ENCODE results near the gene TMEM81.

TMEM81 gene

DNA sequence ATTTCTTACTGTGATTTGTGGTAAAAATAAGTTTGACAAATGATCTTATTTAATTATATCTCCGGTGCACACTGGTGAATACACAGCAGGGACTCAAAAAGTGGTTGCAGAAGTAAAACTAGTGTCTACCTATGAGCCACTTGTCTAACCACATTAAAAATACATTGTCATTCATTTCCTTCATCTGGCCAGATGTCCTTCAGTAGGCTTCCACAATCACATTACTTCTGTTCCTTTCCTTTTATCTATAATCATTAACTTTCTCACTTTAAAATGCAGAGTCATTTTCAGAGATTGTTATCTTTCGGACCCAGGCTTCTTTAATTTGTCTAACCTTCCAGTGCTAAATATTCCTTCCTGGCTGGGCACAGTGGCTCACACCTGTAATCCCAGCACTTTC is 34.5 kb upstream of the TMEM81 start:
- H3K27me3 ChIP-seq (ENCODE audit: insufficient read depth, low read length) = no peaks in the 10 kb centered on the region
- no peak overlapping the region for H3K4me3 ChIP-seq (ENCODE audit: low read depth, low read length)
- H3K4ac ChIP-seq (ENCODE audit: low read depth, low read length) = no peak overlapping the region
- no peak overlapping the region for H2AK5ac ChIP-seq (ENCODE audit: low read length)
- H4K8ac ChIP-seq (ENCODE audit: low read depth, low read length) = no peak overlapping the region
- no peaks in the 10 kb centered on the region for H3K9me3 ChIP-seq (ENCODE audit: insufficient read depth, low read depth, low read length)
- H3K18ac ChIP-seq (ENCODE audit: low read length) = no peak overlapping the region
- H3K9ac ChIP-seq (ENCODE audit: low read length) = no peak overlapping the region
- H3K4me1 ChIP-seq (ENCODE audit: control insufficient read depth in 1 of 2, insufficient read depth in 2 of 2, low read length in 2 of 2) = peaks cover 2 to 6% of the 10 kb centered on the region in 2 experiments
- H3K4me2 ChIP-seq (ENCODE audit: low read length) = no peak overlapping the region
- H3K79me2 ChIP-seq (ENCODE audit: control insufficient read depth, insufficient read depth, low read length, poor library complexity) = peaks cover 8% of the 10 kb centered on the region
- H3K14ac ChIP-seq (ENCODE audit: low read length) = no peak overlapping the region
- no peak overlapping the region for H2AFZ ChIP-seq (ENCODE audit: insufficient read depth, low read length, poor library complexity)
- no peak overlapping the region for H2BK12ac ChIP-seq (ENCODE audit: low read length)
- no peak overlapping the region for H3K27ac ChIP-seq (ENCODE audit: low read depth, low read length)
- no peak overlapping the region for H2BK5ac ChIP-seq (ENCODE audit: low read depth, low read length, poor library complexity)
- WGBS (ENCODE audit: extremely low coverage, insufficient coverage, insufficient read length) = no CpG with 5 or more reads among the region's 2 CpGs
- H4K91ac ChIP-seq (ENCODE audit: low read depth, low read length) = no peak overlapping the region
- no peak overlapping the region for H3K23ac ChIP-seq (ENCODE audit: low read length)
- peaks cover 3% of the 10 kb centered on the region for H3K79me1 ChIP-seq (ENCODE audit: low read length)
- no peak overlapping the region for H4K12ac ChIP-seq (ENCODE audit: low read depth, low read length)
- DNase-seq = no peak
- H3K36me3 ChIP-seq (ENCODE audit: control insufficient read depth in 1 of 2, insufficient read depth in 2 of 2, low read length in 2 of 2) = peaks cover 7% of the 10 kb centered on the region in 2 experiments
- H2BK120ac ChIP-seq (ENCODE audit: insufficient read depth, low read length, poor library complexity) = no peak overlapping the region

DNA sequence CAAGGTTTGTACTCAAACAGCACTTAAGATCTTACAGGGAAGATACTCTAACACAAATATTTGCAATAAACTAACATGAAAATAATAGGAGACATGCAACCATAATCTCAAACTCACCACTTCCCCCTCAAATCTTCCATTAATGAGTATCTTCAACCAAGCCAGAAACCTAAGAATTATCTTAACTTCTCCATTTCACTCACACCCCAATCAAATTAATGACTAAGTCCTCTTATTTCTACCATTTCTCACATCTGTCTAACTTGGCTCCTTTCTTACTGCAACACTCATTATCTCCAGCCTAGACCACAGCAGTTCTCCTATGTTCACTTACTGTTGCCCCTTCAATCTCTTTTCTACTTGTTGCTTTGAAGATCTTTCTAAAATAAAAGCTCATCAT is 27.1 kb upstream of the TMEM81 start:
- no peak overlapping the region for H3K4me3 ChIP-seq (ENCODE audit: low read depth, low read length)
- H3K27ac ChIP-seq (ENCODE audit: low read depth, low read length) = no peak overlapping the region

GRCh38 chr1:205109711-205110110 is 25.5 kb upstream of the TMEM81 start:
- Histone ChIP-seq H2AFZ (ENCODE audit: insufficient read depth, low read length, poor library complexity) (no peak overlapping the region), H3K18ac (ENCODE audit: low read length) (no peak overlapping the region)

More for the DNA sequence above, 27.1 kb upstream of the TMEM81 start:
- H2BK5ac ChIP-seq (ENCODE audit: low read depth, low read length, poor library complexity) = no peak overlapping the region
- no peak overlapping the region for H3K18ac ChIP-seq (ENCODE audit: low read length)
- no peaks in the 10 kb centered on the region for H3K4me1 ChIP-seq (ENCODE audit: control insufficient read depth in 1 of 2, insufficient read depth in 2 of 2, low read length in 2 of 2)
- no peak overlapping the region for H3K14ac ChIP-seq (ENCODE audit: low read length)
- H3K4me2 ChIP-seq (ENCODE audit: low read length) = no peak overlapping the region
- H2BK12ac ChIP-seq (ENCODE audit: low read length) = no peak overlapping the region
- H4K12ac ChIP-seq (ENCODE audit: low read depth, low read length) = no peak overlapping the region
- peaks cover 8 to 12% of the 10 kb centered on the region in 2 experiments for H3K36me3 ChIP-seq (ENCODE audit: control insufficient read depth in 1 of 2, insufficient read depth in 2 of 2, low read length in 2 of 2)
- H3K79me2 ChIP-seq (ENCODE audit: control insufficient read depth, insufficient read depth, low read length, poor library complexity) = no peaks in the 10 kb centered on the region
- H3K4ac ChIP-seq (ENCODE audit: low read depth, low read length) = no peak overlapping the region
- no peak overlapping the region for H4K8ac ChIP-seq (ENCODE audit: low read depth, low read length)
- no peaks in the 10 kb centered on the region for H3K79me1 ChIP-seq (ENCODE audit: low read length)
- no peaks in the 10 kb centered on the region for H3K9me3 ChIP-seq (ENCODE audit: insufficient read depth, low read depth, low read length)
- no peak overlapping the region for H2AFZ ChIP-seq (ENCODE audit: insufficient read depth, low read length, poor library complexity)
- no peak overlapping the region for H4K91ac ChIP-seq (ENCODE audit: low read depth, low read length)
- no peak overlapping the region for H2AK5ac ChIP-seq (ENCODE audit: low read length)
- no peak overlapping the region for H3K23ac ChIP-seq (ENCODE audit: low read length)
- no peaks in the 10 kb centered on the region for H3K27me3 ChIP-seq (ENCODE audit: insufficient read depth, low read length)
- DNase-seq = no peak
- no peak overlapping the region for H3K9ac ChIP-seq (ENCODE audit: low read length)
- no peak overlapping the region for H2BK120ac ChIP-seq (ENCODE audit: insufficient read depth, low read length, poor library complexity)

DNA sequence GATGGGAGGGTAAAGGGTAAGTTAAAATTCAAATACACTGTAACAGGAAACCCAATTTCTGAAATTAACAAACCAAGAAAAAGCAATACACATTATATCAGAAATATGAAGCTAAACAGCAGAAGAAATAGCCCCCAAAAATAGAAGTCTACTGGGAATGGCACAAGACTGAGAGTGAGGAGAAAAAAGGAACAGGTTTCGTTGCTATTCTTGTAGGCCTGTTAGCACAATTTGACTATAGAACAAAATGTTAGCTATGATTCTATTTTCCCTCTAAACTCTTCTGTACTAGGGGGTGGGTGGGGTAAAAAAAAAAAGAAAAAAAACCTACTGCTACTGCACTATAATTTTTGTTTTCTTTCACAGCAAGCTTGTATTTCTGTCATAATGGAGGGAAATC is 25.0 kb upstream of the TMEM81 start:
- no peak overlapping the region for H3K4me3 ChIP-seq (ENCODE audit: low read depth, low read length)
- no peaks in the 10 kb centered on the region for H3K4me1 ChIP-seq (ENCODE audit: control insufficient read depth in 1 of 2, insufficient read depth in 2 of 2, low read length in 2 of 2)
- no peak overlapping the region for H3K9ac ChIP-seq (ENCODE audit: low read length)
- H3K79me2 ChIP-seq (ENCODE audit: control insufficient read depth, insufficient read depth, low read length, poor library complexity) = no peaks in the 10 kb centered on the region
- H4K91ac ChIP-seq (ENCODE audit: low read depth, low read length) = no peak overlapping the region
- no peaks in the 10 kb centered on the region for H3K9me3 ChIP-seq (ENCODE audit: insufficient read depth, low read depth, low read length)
- H2BK5ac ChIP-seq (ENCODE audit: low read depth, low read length, poor library complexity) = no peak overlapping the region
- H2BK12ac ChIP-seq (ENCODE audit: low read length) = no peak overlapping the region
- H2AK5ac ChIP-seq (ENCODE audit: low read length) = no peak overlapping the region
- WGBS (ENCODE audit: extremely low coverage, insufficient coverage, insufficient read length) = no CpG with 5 or more reads among the region's 1 CpG
- no peaks in the 10 kb centered on the region for H3K27me3 ChIP-seq (ENCODE audit: insufficient read depth, low read length)
- no peak overlapping the region for H4K8ac ChIP-seq (ENCODE audit: low read depth, low read length)
- no peak overlapping the region for H2AFZ ChIP-seq (ENCODE audit: insufficient read depth, low read length, poor library complexity)
- H4K12ac ChIP-seq (ENCODE audit: low read depth, low read length) = no peak overlapping the region
- H3K4ac ChIP-seq (ENCODE audit: low read depth, low read length) = no peak overlapping the region
- DNase-seq = no peak
- H3K36me3 ChIP-seq (ENCODE audit: control insufficient read depth in 1 of 2, insufficient read depth in 2 of 2, low read length in 2 of 2) = peaks cover 14 to 23% of the 10 kb centered on the region in 2 experiments
- H3K14ac ChIP-seq (ENCODE audit: low read length) = no peak overlapping the region
- H3K27ac ChIP-seq (ENCODE audit: low read depth, low read length) = no peak overlapping the region
- H2BK120ac ChIP-seq (ENCODE audit: insufficient read depth, low read length, poor library complexity) = no peak overlapping the region
- H3K79me1 ChIP-seq (ENCODE audit: low read length) = no peaks in the 10 kb centered on the region
- no peak overlapping the region for H3K18ac ChIP-seq (ENCODE audit: low read length)
- H3K23ac ChIP-seq (ENCODE audit: low read length) = no peak overlapping the region
- no peak overlapping the region for H3K4me2 ChIP-seq (ENCODE audit: low read length)

More at GRCh38 chr1:205109711-205110110, 25.5 kb upstream of the TMEM81 start:
- Histone ChIP-seq H3K9me3 (ENCODE audit: insufficient read depth, low read depth, low read length) (no peaks in the 10 kb centered on the region), H4K12ac (ENCODE audit: low read depth, low read length) (no peak overlapping the region), H3K27me3 (ENCODE audit: insufficient read depth, low read length) (no peaks in the 10 kb centered on the region), H4K91ac (ENCODE audit: low read depth, low read length) (no peak overlapping the region), H3K36me3 (ENCODE audit: control insufficient read depth in 1 of 2, insufficient read depth in 2 of 2, low read length in 2 of 2) (peaks cover 10 to 20% of the 10 kb centered on the region in 2 experiments), H3K79me1 (ENCODE audit: low read length) (no peaks in the 10 kb centered on the region), H4K8ac (ENCODE audit: low read depth, low read length) (no peak overlapping the region), H3K4me3 (ENCODE audit: low read depth, low read length) (no peak overlapping the region), H3K4ac (ENCODE audit: low read depth, low read length) (no peak overlapping the region), H3K23ac (ENCODE audit: low read length) (no peak overlapping the region), H2BK120ac (ENCODE audit: insufficient read depth, low read length, poor library complexity) (no peak overlapping the region), H3K27ac (ENCODE audit: low read depth, low read length) (no peak overlapping the region), H2BK5ac (ENCODE audit: low read depth, low read length, poor library complexity) (no peak overlapping the region), H3K14ac (ENCODE audit: low read length) (no peak overlapping the region), H2AK5ac (ENCODE audit: low read length) (no peak overlapping the region), H3K9ac (ENCODE audit: low read length) (no peak overlapping the region), H2BK12ac (ENCODE audit: low read length) (no peak overlapping the region), H3K4me2 (ENCODE audit: low read length) (no peak overlapping the region), H3K4me1 (ENCODE audit: control insufficient read depth in 1 of 2, insufficient read depth in 2 of 2, low read length in 2 of 2) (no peaks in the 10 kb centered on the region), H3K79me2 (ENCODE audit: control insufficient read depth, insufficient read depth, low read length, poor library complexity) (no peaks in the 10 kb centered on the region)
- WGBS (ENCODE audit: extremely low coverage, insufficient coverage, insufficient read length) = no CpG with 5 or more reads among the region's 5 CpGs
- DNase-seq = no peak

Data from trophoblast cell (in vitro differentiated cells and primary cell).